ENCODE measurements around the gene ANKRD28. TPM values are rescaled to one million over a fixed set of nuclear protein-coding genes. Genes with fewer than 3 reads are reported as not detected.

The ANKRD28 gene
- total and polyA plus RNA-seq, 2 of the 4 experiments (the other 2 are of a cell fraction): 52.6 to 211 TPM

DNA sequence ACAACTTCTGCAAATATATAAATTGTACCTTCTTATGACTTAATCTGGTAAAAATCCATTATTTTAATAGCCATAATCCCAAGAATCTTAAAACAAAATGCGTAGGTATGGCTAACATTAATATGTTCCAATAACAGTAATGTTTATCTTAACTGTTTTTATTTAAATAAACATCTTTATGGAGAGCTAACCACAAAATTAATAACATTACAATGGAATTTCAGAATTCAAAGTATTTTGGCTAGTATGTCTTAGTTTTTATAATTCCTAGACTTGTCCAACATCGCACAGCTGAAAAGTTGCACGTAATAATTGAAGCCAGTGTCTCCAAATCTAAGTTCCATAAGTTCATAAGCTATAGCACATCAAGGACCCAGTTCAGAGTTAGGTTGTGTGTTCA is 47.6 kb downstream of the ANKRD28 start:
- H3K4ac ChIP-seq (ENCODE audit: low read depth, low read length): peak overlapping the region; percentile 7; the same call in 1 of the 2 replicates
- TF ChIP-seq SMC3 (IDR thresholded peaks at IDR 0.05; ENCODE audit: low read depth, low read length) (no peak), RFX5 (IDR thresholded peaks at IDR 0.05; ENCODE audit: low read depth, low read length) (no peak), MAFK (IDR thresholded peaks at IDR 0.05; ENCODE audit: low read depth, low read length) (no peak), RAD21 (IDR thresholded peaks at IDR 0.05; ENCODE audit: low read length) (no peak), MAZ (IDR thresholded peaks at IDR 0.05; ENCODE audit: borderline replicate concordance, low read depth, low read length) (no peak), BHLHE40 (IDR thresholded peaks at IDR 0.05; ENCODE audit: low read depth, low read length) (no peak), MXI1 (IDR thresholded peaks at IDR 0.05; ENCODE audit: borderline replicate concordance, low read depth, low read length) (no peak), CEBPB (IDR thresholded peaks at IDR 0.05; ENCODE audit: low read depth, low read length) (no peak), FOS (IDR thresholded peaks at IDR 0.05; ENCODE audit: low read depth, low read length) (no peak)
- TF ChIP-seq, protein P1, sequence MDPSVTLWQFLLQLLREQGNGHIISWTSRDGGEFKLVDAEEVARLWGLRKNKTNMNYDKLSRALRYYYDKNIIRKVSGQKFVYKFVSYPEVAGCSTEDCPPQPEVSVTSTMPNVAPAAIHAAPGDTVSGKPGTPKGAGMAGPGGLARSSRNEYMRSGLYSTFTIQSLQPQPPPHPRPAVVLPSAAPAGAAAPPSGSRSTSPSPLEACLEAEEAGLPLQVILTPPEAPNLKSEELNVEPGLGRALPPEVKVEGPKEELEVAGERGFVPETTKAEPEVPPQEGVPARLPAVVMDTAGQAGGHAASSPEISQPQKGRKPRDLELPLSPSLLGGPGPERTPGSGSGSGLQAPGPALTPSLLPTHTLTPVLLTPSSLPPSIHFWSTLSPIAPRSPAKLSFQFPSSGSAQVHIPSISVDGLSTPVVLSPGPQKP (IDR thresholded peaks at IDR 0.05; ENCODE audit: borderline replicate concordance, low read depth, low read length): no peak
- TF ChIP-seq, protein P2, sequence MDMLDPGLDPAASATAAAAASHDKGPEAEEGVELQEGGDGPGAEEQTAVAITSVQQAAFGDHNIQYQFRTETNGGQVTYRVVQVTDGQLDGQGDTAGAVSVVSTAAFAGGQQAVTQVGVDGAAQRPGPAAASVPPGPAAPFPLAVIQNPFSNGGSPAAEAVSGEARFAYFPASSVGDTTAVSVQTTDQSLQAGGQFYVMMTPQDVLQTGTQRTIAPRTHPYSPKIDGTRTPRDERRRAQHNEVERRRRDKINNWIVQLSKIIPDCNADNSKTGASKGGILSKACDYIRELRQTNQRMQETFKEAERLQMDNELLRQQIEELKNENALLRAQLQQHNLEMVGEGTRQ (IDR thresholded peaks at IDR 0.05; ENCODE audit: low read depth, low read length): no peak
- intact Hi-C loops (cut with micrococcal nuclease) (loop anchor here (2.0 kb wide), 1 partner anchor 19 kb away; no protein-coding TSS in a partner anchor), dilution Hi-C loops (cut with HindIII; ENCODE audit: low sequenced_read_pairs, unreplicated experiment) (no loop called here), in situ Hi-C loops (cut with MboI; ENCODE audit: low sequenced_read_pairs) (no loop called here)
- H2BK5ac ChIP-seq (ENCODE audit: low read depth, low read length, poor library complexity, severe bottlenecking): peak overlapping the region; percentile 98
- no TSS peak for BruUV-seq (replicated peaks)
- H3K36me3 ChIP-seq (ENCODE audit: control insufficient read depth, insufficient read depth, low read length): peaks cover 12% of the 10 kb centered on the region
- peak overlapping the region; percentile 82; the same call in 1 of the 2 replicates for H3K4me2 ChIP-seq (ENCODE audit: low read depth, low read length)
- no peak overlapping the region for H2AFZ ChIP-seq (replicated peaks; ENCODE audit: low read length, poor library complexity)
- peaks cover 9% of the 10 kb centered on the region for H3K9me1 ChIP-seq (ENCODE audit: insufficient read depth, low read length)
- no peak overlapping the region for H3K9ac ChIP-seq (ENCODE audit: low read depth, low read length)
- H3K14ac ChIP-seq (replicated peaks; ENCODE audit: low read depth, low read length): peak overlapping the region; percentile 77
- H3K4me1 ChIP-seq (ENCODE audit: control insufficient read depth, insufficient read depth, low read length): peaks cover 12% of the 10 kb centered on the region
- peak overlapping the region; percentile 96 for H3K18ac ChIP-seq (ENCODE audit: low read depth, low read length)
- peak overlapping the region; percentile 94 for H4K5ac ChIP-seq (ENCODE audit: low read depth, low read length)
- peak overlapping the region; percentile 88; the same call in 1 of the 2 replicates for H3K27ac ChIP-seq (ENCODE audit: insufficient read depth, low read length)
- DNase-seq: peak; percentile 66
- H4K8ac ChIP-seq (ENCODE audit: low read depth in 2 of 2, low read length in 2 of 2): peak overlapping the region; percentile 49 to 66; a peak in 3 of 4 replicates
- H4K20me1 ChIP-seq (ENCODE audit: insufficient read depth, low read length): peaks cover 3% of the 10 kb centered on the region; the same call in 1 of the 2 replicates
- no peaks in the 10 kb centered on the region for H3K9me3 ChIP-seq (ENCODE audit: control insufficient read depth, insufficient read depth, low read length)
- H2BK15ac ChIP-seq (ENCODE audit: low read depth, low read length): 0 out of 3 replicates have a peak overlapping the region, but pooled peaks have one; percentile 9
- H2AK5ac ChIP-seq (ENCODE audit: low read depth, low read length): peak overlapping the region; percentile 84; the same call in 1 of the 2 replicates
- ChIA-PET CTCF (interaction anchor here (1.2 kb wide), 1 partner anchor 119 kb away, joined by 4 read pairs; no protein-coding TSS in a partner anchor), POLR2A (ENCODE audit: unreplicated experiment) (no interaction called here)
- no CpG with 5 or more reads among the region's 3 CpGs for WGBS, 2 experiments (ENCODE audit: extremely low coverage in 2 of 2, insufficient read length in 1 of 2)
- peak overlapping the region; percentile 70 for H2BK20ac ChIP-seq (ENCODE audit: low read depth, low read length)
- peak overlapping the region; percentile 54; the same call in 1 of the 2 replicates for H3K23ac ChIP-seq (ENCODE audit: low read depth, low read length)
- H4K91ac ChIP-seq (ENCODE audit: insufficient read depth, low read depth, low read length): peak overlapping the region; percentile 81
- peaks cover 30 to 37% of the 10 kb centered on the region in 2 experiments for H3K79me1 ChIP-seq (ENCODE audit: low read depth in 1 of 2, low read length in 2 of 2)
- H2AK9ac ChIP-seq (replicated peaks; ENCODE audit: low read depth, low read length, poor library complexity): no peak overlapping the region
- no peak overlapping the region for H3K4me3 ChIP-seq (ENCODE audit: insufficient read depth, low read depth, low read length)
- peak; percentile 62 for ATAC-seq (ENCODE audit: low read depth)
- peak overlapping the region; percentile 8; the same call in 1 of the 2 replicates for H3K56ac ChIP-seq (ENCODE audit: extremely low read depth, insufficient read depth, low read length)
- H3K27me3 ChIP-seq (ENCODE audit: control insufficient read depth, insufficient read depth, low read length): no peaks in the 10 kb centered on the region
- peak overlapping the region; percentile 85 for H2BK120ac ChIP-seq (ENCODE audit: low read depth, low read length)

All from IMR-90 (cell line).